Osteoblast (primary cell): ENCODE data around the gene SDCBP2. TPM values are rescaled to one million over a fixed set of nuclear protein-coding genes. Genes with fewer than 3 reads are reported as not detected.
A peak's percentile ranks its signal among the peaks of the same experiment; 100 is the strongest.

Experiments used
- DNase-seq: peaks from one replicate; pipeline ENCODE4 v3.0.0; 2011; ENCODE audit warnings: low spot score, mixed read lengths; ENCODE audit not compliant: insufficient read length; ENCODE audit errors: missing footprints
- H2AFZ ChIP-seq: 2 replicates; pipeline ENCODE4 v1.6.0; 2011; ENCODE audit warnings: mild to moderate bottlenecking, low read length
- H3K27ac ChIP-seq: 2 replicates; pipeline ENCODE4 v1.5.1; 2011; ENCODE audit warnings: mild to moderate bottlenecking, low read depth, low read length, moderate library complexity
- H3K27me3 ChIP-seq: 2 replicates; pipeline ENCODE4 v1.6.0; 2012; ENCODE audit warnings: mild to moderate bottlenecking, control low read depth, inconsistent platforms, low read length, moderate library complexity; ENCODE audit not compliant: insufficient read depth
- H3K36me3 ChIP-seq: 2 replicates; pipeline ENCODE4 v1.5.1; 2011; ENCODE audit warnings: mild to moderate bottlenecking, low read length, control low read depth, moderate library complexity; ENCODE audit not compliant: insufficient read depth
- H3K4me1 ChIP-seq: 2 replicates; pipeline ENCODE4 v1.5.1; 2011; ENCODE audit warnings: mild to moderate bottlenecking, low read length, control low read depth, moderate library complexity; ENCODE audit not compliant: insufficient read depth
- H3K4me2 ChIP-seq: 2 replicates; pipeline ENCODE4 v1.6.0; 2011; ENCODE audit warnings: mild to moderate bottlenecking, low read length; ENCODE audit not compliant: insufficient read depth
- H3K4me3 ChIP-seq: fragments of 200-600 bp; sonication (generic); 3 replicates; pipeline ENCODE4 v1.5.1; 2012; ENCODE audit warnings: mild to moderate bottlenecking, low read length, inconsistent platforms; ENCODE audit not compliant: insufficient read depth
- H3K79me2 ChIP-seq: 2 replicates; pipeline ENCODE4 v1.6.0; 2012; ENCODE audit warnings: mild to moderate bottlenecking, low read length, control low read depth, inconsistent platforms; ENCODE audit not compliant: insufficient read depth
- H3K9me3 ChIP-seq: 2 replicates; pipeline ENCODE4 v1.5.1; 2011; ENCODE audit warnings: low read depth, low read length, control low read depth
- H4K20me1 ChIP-seq: 2 replicates; pipeline ENCODE4 v1.6.0; 2012; ENCODE audit warnings: mild to moderate bottlenecking, low read length, control low read depth; ENCODE audit not compliant: insufficient read depth
- CTCF ChIP-seq: IDR thresholded peaks from 2 replicates; pipeline ENCODE4 v1.5.1; 2011; ENCODE audit warnings: mild to moderate bottlenecking, low read depth, low read length, moderate library complexity; ENCODE audit errors: extremely low read depth
- total RNA-seq: library from RNA; depleted of rRNA; stranded (reverse); fragments of >200 nt; gene quantifications from 2 replicates; pipeline ENCODE4 v1.2.3, GENCODE V29; 2012

The SDCBP2 gene
- total RNA-seq, 1 donor: 2.2 TPM

GRCh38 chr20:1371202-1371782, 42.4 kb upstream of the SDCBP2 start:
- Histone ChIP-seq H3K79me2 (peaks cover 76% of the 10 kb centered on the region), H3K4me2 (no peak overlapping the region), H3K9me3 (no peaks in the 10 kb centered on the region), H3K27ac (peak overlapping the region; percentile 55), H3K27me3 (no peaks in the 10 kb centered on the region), H3K4me3 (no peak overlapping the region), H2AFZ (no peak overlapping the region), H3K4me1 (peaks cover 51% of the 10 kb centered on the region), H4K20me1 (peaks cover 58% of the 10 kb centered on the region), H3K36me3 (peaks cover 32% of the 10 kb centered on the region)
- DNase-seq: no peak
- TF ChIP-seq CTCF: no peak

GRCh38 chr20:1370548-1371110, 41.7 kb upstream of the SDCBP2 start:
- Histone ChIP-seq H3K27me3 (no peaks in the 10 kb centered on the region), H3K9me3 (no peaks in the 10 kb centered on the region), H2AFZ (no peak overlapping the region), H4K20me1 (peaks cover 51% of the 10 kb centered on the region), H3K4me3 (no peak overlapping the region), H3K4me2 (no peak overlapping the region), H3K4me1 (peaks cover 45% of the 10 kb centered on the region), H3K27ac (peak overlapping the region; percentile 55), H3K79me2 (peaks cover 75% of the 10 kb centered on the region), H3K36me3 (peaks cover 32% of the 10 kb centered on the region)
- TF ChIP-seq CTCF: no peak
- peak; percentile 81 for DNase-seq

GRCh38 chr20:1369970-1370369, 41.0 kb upstream of the SDCBP2 start:
- Histone ChIP-seq H2AFZ (no peak overlapping the region), H3K4me1 (peaks cover 38% of the 10 kb centered on the region), H3K4me3 (no peak overlapping the region), H3K4me2 (peak overlapping the region; percentile 14), H3K36me3 (peaks cover 32% of the 10 kb centered on the region), H3K27me3 (no peaks in the 10 kb centered on the region), H3K27ac (peak overlapping the region; percentile 55), H3K9me3 (no peaks in the 10 kb centered on the region), H3K79me2 (peaks cover 70% of the 10 kb centered on the region), H4K20me1 (peaks cover 50% of the 10 kb centered on the region)
- DNase-seq: no peak
- no peak for TF ChIP-seq CTCF

GRCh38 chr20:1368448-1369199, 39.7 kb upstream of the SDCBP2 start:
- H3K36me3 ChIP-seq: peaks cover 23% of the 10 kb centered on the region
- peak overlapping the region; percentile 41 for H3K4me2 ChIP-seq
- H3K27me3 ChIP-seq: no peaks in the 10 kb centered on the region
- H3K4me1 ChIP-seq: peaks cover 33% of the 10 kb centered on the region
- peaks cover 61% of the 10 kb centered on the region for H3K79me2 ChIP-seq
- H3K4me3 ChIP-seq: no peak overlapping the region
- TF ChIP-seq CTCF: no peak
- H2AFZ ChIP-seq: no peak overlapping the region
- H3K27ac ChIP-seq: peak overlapping the region; percentile 43
- H3K9me3 ChIP-seq: no peaks in the 10 kb centered on the region
- H4K20me1 ChIP-seq: peaks cover 46% of the 10 kb centered on the region
- DNase-seq: no peak
